ENCODE results near the gene LRMDA.

LRMDA gene

GRCh38 chr10:75593692-75594556, 162.5 kb downstream of the LRMDA start (continued):
- TF ChIP-seq ZNF518A (tag by site-specific recombination; conservative IDR thresholded peaks at IDR 0.05; ENCODE audit: low read depth) (0 out of 2 replicates have a peak, but pooled peaks have one; percentile 20), ZNF624 (tag by site-specific recombination; IDR thresholded peaks at IDR 0.05) (no peak), KLF17 (tag by site-specific recombination; IDR thresholded peaks at IDR 0.05) (no peak), ZNF214 (tag by site-specific recombination; IDR thresholded peaks at IDR 0.05; ENCODE audit: borderline replicate concordance) (no peak), ZBTB17 (tag by site-specific recombination; IDR thresholded peaks at IDR 0.05) (peak; percentile 50; the same call in 1 of the 2 replicates), ZBTB26 (tag by site-specific recombination; optimal IDR thresholded peaks at IDR 0.05) (peak; percentile 9), ZBTB10 (tag by site-specific recombination; IDR thresholded peaks at IDR 0.05) (no peak), SCRT1 (tag by site-specific recombination; IDR thresholded peaks at IDR 0.05; ENCODE audit: borderline replicate concordance) (peak; percentile 53; the same call in 1 of the 2 replicates), ZNF280D (tag by site-specific recombination; IDR thresholded peaks at IDR 0.05) (no peak), ZNF791 (tag by site-specific recombination; IDR thresholded peaks at IDR 0.05) (no peak), ZNF501 (tag by site-specific recombination; IDR thresholded peaks at IDR 0.05) (0 out of 2 replicates have a peak, but pooled peaks have one; percentile 15), ZSCAN30 (tag by site-specific recombination; IDR thresholded peaks at IDR 0.05) (no peak; the same call in 1 of the 2 replicates), ZIC2 (tag by site-specific recombination; IDR thresholded peaks at IDR 0.05) (0 out of 2 replicates have a peak, but pooled peaks have one; percentile 40), ZBTB48 (tag by site-specific recombination; IDR thresholded peaks at IDR 0.05) (peak; percentile 89), GLI4 (tag by site-specific recombination; IDR thresholded peaks at IDR 0.05) (no peak), ZBTB20 (tag by site-specific recombination; IDR thresholded peaks at IDR 0.05) (peak; percentile 78), SCRT2 (tag by site-specific recombination; IDR thresholded peaks at IDR 0.05) (peak; percentile 89), GLIS2 (tag by site-specific recombination; IDR thresholded peaks at IDR 0.05) (peak; percentile 32; the same call in 1 of the 2 replicates), ZNF394 (tag by site-specific recombination; IDR thresholded peaks at IDR 0.05; ENCODE audit: borderline replicate concordance) (peak; percentile 52; the same call in 1 of the 2 replicates), RBAK (tag by site-specific recombination; IDR thresholded peaks at IDR 0.05) (no peak), KLF8 (tag by site-specific recombination; IDR thresholded peaks at IDR 0.05) (no peak)
